Stimulated activated CD8-positive, alpha-beta memory T cell treated with anti-CD3 and anti-CD28 coated beads, Interleukin-12 subunit alpha, Interleukin-12 subunit beta, amount 100 ng/mL, for 24 hours (primary cell): Measurements from ENCODE around the gene IQSEC1.

ENCODE experiments used
- DNase-seq: peaks from one replicate; pipeline ENCODE4 v3.0.0-alpha.2; 2020; ENCODE audit errors: extremely low read depth

IQSEC1 gene

DNA sequence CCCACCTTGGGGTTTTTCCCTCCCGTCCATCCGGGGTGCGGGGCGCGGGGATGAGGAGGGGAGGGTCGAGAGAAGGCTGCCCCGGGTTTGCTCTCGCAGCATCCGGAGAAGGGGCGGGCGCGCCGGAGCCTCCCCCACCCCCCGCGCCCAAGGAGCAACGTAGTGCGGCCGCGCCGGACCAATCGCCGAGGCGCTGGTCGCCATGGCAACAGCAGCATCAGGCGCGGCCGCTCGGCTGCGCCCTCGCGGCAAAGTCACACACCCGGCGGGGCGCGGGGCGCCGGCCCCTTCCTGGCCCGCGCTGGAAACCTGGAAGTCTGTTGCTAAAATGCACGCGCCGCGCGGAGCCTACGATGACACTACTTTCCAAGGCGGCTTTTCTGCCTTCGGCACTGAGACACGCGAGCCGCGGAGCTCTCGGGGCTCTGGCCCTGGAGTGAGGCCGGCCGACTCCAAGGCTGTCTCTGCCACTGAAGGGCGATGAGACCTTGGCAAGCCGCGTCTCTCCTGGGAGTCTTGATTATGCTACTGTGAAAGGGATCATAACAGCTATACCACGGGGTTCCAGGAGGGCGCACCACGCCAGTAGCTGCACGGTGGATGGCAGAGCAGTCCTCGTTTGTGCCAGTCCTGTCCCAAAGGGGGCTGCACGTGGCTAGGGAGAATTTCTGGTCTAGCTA, at the start of gene IQSEC1:
TSS of gene IQSEC1 (minus strand) at position 104 of the 680 bp plus-strand sequence. CDS start 415 bp downstream, outside the sequence.
- peak; percentile 61 for DNase-seq

DNA sequence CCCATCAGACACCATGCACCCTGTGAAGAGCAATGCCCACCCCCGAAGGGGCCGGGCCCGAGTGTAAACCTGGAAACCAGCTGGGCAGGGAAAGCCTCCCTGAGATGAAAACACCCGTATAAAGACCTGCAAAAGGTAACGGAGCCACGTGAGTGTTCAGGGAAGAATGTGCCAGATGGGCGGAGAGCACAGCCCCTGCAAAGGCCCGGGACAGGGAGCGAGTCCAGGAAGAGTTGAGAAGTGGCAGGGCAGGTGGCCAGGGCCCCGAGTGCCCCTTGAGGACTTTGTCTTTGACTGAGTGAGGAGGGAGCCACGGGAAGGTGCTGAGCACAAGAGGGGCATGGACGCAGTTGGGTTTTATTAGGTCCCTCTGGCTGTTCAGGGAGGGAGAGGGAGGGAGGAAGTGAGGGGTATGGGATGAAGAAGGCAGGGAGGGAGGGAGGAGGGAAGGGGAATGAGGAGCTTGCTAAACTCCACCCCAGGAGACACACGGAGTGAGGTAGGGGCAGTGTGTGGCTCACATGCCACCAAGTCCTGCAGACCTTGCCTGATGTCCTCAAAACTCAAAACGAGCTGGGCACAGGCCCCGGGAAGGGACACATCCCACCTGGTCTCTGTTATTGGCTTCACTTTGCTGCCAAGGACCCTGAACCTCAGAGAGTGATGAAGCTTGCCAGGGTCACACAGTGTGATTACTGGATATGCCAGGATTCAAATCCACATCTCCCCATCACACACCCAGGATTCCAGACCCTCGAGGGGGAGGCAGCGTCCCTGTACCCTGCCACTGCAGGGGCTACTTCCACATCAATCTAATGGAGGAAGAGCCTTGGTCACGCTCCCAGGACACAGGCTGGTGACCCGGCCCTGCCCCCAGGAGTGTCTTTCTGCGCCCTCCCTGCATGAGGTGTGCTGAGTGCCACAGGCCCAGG, 49.1 kb upstream of the IQSEC1 start:
- DNase-seq, result no peak

DNA sequence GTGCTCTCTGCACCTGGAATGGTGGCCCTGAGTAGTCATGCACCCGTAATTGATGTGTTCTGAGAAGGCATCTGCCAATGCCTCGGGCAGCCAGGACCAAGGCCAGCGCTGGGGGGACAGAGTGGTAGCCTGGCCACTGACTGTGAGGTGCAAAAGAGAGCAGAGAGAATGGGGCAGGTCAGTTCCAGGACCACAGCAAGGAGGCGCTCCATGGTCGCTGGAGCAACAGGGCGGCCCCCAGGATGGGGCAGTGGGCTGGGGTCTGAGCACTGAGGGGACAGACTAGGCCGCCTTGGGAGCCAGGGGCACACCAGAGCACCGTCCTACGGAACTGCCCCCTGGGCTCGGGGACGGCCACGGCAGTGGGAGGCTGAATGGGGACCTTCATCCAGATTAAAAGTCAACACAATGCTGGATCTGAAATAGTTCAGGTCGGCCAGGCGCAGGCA, 48.3 kb upstream of the IQSEC1 start:
- no peak for DNase-seq

DNA sequence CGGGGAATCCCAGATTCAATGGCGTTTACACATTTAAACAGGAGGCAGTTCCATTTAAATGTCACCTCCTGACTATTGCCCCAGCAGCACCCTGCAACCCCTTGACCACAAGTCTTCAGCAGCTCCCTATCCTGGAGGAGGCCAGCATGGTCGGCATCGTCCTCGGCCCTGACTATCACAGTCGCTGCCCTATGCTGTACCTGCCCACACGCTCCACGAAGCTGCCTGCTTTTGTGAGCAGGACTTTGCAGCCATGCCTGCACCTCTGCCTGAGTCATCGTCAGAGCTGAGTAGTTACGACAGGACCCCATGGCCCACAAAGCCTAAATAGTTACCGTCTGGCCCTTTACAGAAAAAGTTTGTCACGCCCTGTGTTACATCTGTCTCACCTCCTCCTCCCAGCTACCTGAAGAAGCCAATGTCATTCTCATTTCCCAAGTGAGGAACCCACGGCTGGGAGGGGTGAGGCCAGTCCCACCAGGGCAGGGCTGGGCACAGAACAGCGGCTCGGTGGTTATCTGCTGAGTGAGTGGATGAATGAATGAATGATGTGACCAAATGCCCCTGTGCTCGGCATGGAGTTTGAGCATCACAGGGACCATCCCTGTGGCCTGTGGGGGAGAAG, 47.8 kb upstream of the IQSEC1 start:
- DNase-seq, result no peak

DNA sequence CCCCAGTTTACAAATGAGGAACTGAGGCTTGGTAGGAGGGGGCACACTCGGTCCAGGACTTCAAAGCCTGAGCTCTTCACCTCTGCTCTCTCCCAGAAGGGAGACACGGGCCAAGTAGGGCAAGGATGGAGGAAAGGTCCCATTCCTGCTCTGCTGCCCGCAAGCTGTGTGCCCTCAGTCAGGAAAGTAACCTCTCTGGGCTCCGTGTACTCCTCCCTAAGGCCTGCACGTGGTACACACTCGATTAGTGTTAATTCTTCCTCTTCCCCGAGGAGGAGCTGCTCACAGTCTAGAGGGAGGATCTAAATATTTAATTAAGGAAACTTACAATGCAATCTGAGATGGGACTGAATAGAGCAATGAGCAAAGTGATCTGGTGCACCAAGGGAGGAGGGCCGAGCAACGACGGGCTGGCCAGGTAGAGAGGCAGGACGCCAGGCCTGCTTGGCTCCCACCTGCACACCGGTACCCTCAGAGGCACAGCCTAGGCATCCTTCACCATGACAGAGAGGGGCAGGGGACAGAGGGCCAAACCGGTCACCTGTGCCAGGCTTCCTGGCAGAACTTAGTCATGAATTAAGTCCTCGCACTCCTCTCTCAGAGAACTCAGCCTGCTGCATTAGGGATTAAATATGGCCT, 47.2 kb upstream of the IQSEC1 start:
- no peak for DNase-seq

DNA sequence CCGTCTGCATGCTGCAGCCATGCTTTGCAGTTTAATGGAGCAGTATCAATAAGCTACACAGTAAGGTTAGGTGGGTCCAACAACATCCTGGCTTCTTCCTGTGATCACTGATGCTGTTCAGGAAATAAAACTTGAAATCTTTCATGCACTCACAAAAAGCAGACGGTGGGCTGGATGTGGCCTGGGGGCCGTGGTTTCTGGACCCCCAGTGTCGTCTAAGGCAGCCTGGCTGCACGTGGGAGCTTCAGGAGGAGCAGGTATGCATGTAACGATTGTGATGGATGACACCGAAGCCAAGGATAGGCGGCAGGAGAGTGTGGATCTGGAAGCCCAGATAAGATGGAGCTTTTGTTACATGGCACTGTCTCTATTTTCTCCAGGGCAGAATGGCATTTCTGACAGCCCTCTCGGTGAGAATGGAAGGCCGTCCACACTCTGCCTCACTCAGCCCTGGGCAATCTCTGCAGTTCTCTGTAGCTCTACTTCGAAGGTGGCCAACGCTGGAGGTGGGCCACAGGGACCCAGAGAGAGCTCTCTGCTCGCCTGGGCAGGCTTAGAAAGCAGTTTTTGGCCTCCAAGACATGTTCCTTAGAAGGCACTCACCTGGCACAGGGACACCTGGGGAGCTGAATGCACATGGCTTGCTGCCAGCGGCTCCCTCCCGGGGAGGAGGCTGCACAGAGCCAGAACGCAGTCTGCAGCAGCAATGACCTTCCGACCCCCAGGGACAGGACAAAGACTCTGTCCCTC, 46.4 kb upstream of the IQSEC1 start:
- no peak for DNase-seq

DNA sequence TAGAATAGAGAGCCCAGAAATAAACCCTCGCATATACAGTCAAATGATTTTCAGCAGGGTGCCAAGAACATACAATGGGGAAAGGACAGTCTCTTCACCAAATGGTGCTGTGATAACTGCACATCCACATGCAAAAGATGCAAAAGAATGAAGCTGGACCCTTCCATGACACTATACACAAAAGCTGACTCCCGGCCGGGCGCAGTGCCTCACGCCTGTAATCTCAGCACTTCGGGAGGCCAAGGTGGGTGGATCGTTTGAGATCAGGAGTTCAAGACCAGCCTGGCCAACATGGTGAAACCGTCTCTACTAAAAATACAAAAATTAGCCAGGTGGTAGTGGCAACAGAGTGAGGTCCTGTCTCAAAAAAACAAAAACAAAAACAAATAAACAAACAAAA, 43.2 kb upstream of the IQSEC1 start:
- no peak for DNase-seq

DNA sequence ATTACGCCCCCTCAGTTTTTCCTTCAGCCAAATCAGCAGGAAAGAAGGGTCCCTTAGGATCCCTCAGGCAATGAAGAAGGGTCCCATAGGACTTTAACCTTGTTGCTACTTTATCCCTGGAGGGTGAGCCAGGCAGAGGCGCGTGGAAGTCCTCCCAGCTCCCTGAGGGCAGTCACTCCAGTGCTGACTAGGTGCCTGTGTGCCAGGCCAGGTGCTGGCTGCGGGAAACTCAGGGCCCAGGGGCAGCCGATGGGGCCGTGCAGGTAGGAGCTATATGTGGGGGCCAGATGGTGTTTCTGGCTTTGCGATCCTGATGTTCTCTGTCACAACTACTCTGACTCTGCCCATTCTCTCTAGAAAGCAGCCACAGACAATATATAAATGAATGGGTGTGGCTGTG, 42.8 kb upstream of the IQSEC1 start:
- no peak for DNase-seq

DNA sequence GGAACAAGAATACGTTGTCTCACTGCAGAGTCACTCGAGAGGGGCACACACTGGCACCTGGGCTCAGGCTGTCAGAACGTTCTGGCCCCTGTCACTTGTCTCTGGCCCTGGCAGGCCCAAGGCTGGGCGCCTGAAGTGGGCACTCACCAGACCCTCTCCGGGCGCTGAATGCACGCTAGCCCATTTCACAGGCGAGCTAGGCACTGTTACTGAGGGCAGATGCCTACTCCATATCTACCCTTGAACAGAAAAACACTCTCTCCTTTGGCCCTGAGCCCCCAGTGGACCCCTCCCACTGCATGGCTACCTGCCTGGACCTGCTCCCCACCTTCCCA, 42.3 kb upstream of the IQSEC1 start:
- DNase-seq, result no peak

DNA sequence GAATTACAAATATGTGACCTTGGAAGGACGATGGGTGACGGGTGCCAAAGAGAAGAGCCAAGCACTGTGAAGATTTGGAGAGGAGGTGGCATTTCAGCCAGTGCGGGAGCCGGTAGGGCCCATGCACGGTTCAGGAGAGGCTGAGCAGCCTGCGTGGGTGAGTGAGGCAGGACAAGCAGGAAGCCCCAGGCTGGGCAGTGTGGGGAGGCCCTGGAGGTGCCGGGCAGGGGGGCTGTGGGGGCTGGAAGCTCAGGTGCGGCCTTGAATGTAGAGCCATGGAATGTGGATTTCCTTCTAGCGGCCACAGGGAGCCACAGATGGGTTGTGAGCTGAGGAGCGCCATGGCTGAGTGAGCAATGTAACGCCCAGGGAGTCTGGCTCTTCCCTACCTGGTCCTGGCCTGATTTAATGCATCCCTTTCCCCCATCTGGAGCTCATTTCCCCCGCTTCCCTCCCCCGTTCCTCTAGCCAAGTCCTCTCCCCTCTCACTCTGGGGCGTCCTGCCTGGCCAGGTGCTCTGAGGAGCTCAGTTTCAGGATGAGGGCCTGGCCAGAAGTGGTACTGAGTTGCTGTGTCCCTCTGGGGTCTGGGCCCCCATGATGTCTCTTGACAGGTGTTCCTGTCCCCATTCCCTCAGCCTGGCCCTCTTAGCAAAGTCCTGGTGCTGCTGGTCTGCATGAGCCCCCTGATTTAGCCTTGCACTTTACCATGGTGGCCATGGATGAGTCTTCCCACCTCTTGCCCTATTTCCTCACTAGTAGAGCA, 41.8 kb upstream of the IQSEC1 start:
- DNase-seq, result no peak

DNA sequence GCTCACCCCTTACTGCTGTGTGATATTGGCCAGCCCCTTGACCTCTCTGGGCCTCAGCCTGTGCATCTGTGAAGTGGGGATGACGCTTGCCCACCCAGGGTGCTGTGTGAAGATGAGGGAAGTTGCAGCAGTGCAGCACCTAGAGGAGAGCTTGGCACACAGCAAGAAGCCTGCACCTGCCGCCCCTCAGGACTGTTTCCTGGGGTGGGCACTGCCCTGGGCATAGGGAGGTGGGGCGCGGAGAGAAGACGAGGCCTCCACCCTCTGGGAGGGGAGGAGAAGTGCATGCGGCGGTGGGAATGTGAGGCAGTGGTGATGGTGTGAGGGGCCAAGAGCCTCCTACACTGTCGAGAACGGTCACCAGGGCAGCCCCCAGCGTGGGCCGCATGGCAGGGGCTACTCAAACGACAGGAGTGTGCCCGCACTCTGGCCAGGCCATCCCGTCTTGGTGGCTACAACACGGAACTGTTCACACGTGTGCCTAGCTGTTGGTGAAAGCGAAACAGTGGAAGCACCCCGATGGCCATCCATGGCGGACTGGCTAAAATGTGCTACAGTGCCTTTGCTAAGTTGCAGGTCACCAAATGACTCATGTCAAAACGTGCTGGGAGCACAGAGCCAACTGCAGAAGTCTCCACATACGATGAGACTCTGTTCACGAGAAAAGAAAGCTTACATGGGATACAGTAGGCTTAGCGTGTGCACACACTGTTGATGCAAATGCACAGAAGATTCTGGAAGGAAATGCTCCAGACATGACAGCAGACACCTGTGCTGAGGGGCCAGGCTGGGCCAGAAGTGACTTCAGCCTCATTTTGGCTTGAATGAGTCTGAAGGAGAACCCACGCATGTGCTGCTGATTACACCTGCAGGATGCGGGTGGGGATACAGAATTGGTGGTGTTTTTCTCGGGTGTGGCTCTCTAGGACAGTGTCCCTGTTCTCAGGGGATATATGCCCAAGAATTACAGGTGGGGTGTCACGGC, 40.4 kb upstream of the IQSEC1 start:
- no peak for DNase-seq

DNA sequence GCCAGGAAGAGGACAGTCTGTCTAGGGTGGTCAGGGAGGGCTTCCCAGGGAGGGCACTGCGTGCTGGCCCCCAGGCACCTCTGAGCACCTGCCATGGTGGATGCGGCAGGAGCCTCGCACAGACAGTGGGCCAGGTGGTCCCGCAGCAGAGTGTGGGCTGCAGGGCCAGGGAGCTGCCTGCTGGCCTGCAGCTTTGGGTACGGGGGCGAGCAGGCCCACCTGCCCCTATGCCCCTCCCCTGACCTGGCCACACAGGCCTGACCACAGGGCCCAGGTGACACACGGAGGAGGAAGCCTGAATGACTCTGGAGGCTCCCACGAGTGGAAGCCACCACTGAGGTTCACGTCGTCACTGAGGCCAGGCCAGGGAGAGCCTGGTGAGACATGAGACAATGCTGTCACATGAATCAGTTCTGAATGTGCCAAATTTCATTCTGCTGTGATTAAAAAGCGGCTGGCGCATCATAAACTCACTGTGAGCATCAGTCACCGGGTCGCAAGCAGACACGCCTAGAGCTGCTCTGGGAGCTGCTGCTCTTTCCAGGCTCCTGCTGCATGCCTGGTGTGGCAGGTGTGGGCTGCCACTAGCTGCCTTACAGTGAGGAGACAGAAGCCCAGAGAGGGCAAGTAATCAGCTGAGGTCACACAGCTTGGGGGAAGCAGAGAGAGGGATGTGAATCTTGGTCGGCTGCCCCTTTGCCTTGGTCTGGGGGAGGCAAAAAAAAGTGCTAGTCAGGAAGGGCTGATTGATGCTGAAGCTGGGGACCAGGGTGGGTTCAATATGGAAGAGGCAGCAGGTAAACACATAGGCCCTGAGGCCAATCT, 39.5 kb upstream of the IQSEC1 start:
- no peak for DNase-seq

DNA sequence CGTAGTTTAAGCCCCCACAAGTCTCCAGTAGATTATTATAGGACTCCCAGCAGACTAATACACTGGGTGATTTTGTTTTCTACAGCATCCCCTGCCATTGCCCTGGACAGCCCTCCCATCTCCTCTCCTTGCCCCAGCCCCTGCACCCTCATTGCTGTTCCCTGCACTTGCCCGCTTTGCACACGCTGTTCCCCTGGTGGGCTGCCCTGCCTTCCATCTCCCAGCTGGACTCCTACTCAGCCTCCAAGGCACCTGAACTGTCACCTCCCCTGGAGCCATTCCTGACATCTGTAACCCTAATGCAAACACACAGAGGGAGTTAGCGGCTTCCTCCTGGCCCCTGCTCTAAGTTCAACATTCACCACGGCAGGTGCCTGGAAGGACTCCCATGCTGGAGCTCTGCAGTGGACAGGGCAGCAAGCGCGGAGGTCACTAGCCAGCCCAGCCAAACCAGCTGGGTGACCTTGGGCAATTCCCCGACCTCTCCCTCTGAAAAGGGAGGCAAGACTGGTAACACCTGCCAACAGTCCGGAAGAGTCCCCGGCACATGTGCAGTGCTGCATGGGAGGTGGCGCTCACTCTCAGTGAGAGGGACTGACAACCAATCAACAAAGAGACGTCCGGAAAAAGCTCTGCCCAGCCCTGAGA, 38.8 kb upstream of the IQSEC1 start:
- no peak for DNase-seq

DNA sequence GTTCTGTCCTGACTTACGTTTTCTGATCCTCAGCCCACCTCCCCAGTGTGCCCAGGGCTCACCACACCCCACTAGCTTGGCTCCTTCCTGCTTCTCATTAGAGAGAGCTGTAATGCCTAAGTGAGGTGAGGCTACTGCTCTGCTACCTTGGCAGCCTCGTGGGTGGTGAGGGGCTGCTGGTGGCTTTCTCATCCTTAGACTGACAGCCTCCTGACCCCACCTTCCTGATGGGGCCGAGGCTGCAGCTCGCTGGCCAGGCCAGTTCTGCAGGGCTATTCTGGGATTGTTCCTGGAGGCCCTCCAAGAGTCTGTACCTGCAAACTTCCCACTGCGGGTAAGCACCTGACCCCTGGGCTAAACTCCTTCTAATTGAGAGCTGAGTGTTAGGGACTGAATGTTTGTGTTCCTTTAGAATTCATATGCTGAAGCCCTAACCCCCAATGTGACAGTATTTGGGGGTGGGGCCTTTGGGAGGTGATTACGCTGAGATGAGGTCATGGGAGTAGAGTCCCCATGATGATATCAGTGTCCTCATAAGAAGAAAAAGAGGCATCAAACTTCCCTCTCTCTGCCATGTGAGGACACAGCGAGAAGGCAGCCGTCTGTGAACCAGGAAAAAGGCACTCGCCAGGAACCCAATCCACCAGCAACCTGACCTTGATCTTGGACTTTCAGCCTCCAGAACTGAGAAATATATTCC, 38.1 kb upstream of the IQSEC1 start:
- no peak for DNase-seq

DNA sequence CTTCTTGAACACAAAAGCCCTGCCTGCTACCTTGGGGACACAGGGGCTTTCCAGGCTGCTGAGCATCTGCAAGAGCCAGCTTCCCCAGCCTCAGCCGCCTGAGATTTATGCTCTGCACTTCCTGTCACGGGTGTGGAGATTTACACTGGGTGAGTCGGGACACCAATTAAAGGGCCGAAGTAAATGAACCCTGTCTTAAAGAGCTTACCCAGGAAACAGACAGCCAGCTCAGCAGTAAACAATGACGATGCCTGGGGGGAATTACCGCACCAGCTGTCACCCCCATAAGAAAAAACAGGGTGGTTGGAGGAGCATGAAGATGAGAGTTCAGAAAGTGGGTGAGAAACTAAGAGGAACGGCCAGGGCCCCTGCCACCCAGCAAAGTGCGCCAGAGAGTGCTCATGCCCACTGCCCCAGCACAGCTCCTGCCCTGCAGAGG, 37.5 kb upstream of the IQSEC1 start:
- no peak for DNase-seq

DNA sequence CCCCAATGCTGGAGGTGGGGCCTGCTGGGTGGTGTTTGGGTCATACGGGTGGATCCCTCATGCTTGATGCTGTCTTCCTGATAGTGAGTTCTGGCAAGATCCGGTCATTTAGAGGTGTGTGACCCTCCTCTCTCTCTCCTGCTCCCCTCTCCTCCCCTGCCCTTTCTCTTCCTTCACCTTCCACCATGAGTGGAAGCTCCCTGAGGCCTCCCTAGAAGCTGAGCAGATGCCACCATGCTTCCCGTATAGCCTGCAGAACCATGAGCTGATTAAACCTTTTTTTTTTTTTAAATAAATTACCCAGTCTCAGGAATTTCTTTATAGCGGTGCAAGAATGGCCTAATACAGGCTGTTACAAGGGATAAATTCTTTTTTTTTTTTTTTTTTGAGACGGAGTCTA, 36.3 kb upstream of the IQSEC1 start:
- no peak for DNase-seq

DNA sequence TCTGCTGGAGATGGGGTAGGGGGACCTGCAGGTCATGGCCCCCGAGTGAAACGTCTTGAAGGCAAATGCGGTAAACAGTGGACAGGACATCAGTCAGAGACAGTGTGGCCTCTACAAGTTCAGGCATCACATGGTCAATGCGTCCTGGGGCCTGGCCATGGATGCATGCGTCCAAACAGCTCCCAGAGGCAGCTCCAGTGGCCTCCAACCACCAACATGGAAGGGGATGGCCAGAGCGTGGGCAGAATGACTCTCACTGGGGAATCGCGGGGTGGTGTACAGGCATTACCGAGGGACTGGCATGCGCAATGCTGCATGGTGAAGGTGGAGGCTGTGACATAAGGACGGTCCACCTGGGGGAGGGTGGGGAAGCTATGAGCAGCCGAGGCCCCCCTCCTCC, 35.6 kb upstream of the IQSEC1 start:
- DNase-seq, result no peak
